Aorta (tissue), 4 donors: ENCODE measurements around the gene EXD3. TPM values are rescaled to one million over a fixed set of nuclear protein-coding genes. Genes with fewer than 3 reads are reported as not detected.

ENCODE experiments used
- microRNA-seq, 2 donors: library from miRNA; unstranded; fragments of <30 nt; microRNA quantifications; one replicate each; pipeline ENCODE4 v1.2.0, GENCODE V29; 2020
- polyA plus RNA-seq, 2 donors: library from polyadenylated mRNA; stranded (reverse); fragments of 200-250 nt; gene quantifications; one replicate each; pipeline ENCODE4 v1.2.3, GENCODE V29; 2013
- total RNA-seq, 2 donors: library from RNA; stranded (reverse); fragmentation: NEBNext Ultra II Directional; extraction: Animal tissue kit (Norgen Biotek cat#: 25700); gene quantifications; one replicate each; pipeline ENCODE4 v1.2.1, GENCODE V29; 2021
- donor health status: healthy with polysubstance abuse.
- donor health status: Bipolar disorder and iron deficiency.
- donor health status: DM: no; HTN: no; CAD: no.
- donor health status: DM: yes; HTN: yes; CAD: no.

EXD3 gene
- total and polyA plus RNA-seq, 4 donors = 15.9 to 96.8 (median 30.0) TPM

Small RNAs within 50 kb of the gene (microRNA-seq; reads per million reads assigned to microRNA genes)
- 0 to 4.8 reads per million in 2 donors for gene MIR7114

Other genes starting within 250 kb of the EXD3 start
- gene ANAPC2, start 234.6 kb downstream of the EXD3 start, total RNA-seq = 10 to 100 TPM; 38.7 to 54.0 TPM
- gene ANAPC2, start 234.6 kb downstream of the EXD3 start, polyA plus RNA-seq = 10 to 100 TPM; 13.3 to 84.5 TPM
- 10 to 100 TPM; 30.5 to 37.4 TPM for gene SSNA1, start 234.5 kb downstream of the EXD3 start, total RNA-seq
- gene SSNA1, start 234.5 kb downstream of the EXD3 start, polyA plus RNA-seq = 10 to 100 TPM; 77.0 to 87.1 TPM
- gene TPRN, start 222.4 kb downstream of the EXD3 start, total RNA-seq = 1 to 10 TPM; 4.3 to 5.9 TPM
- 10 to 100 TPM in 1 of 2 donors, 1 to 10 TPM in 1; 5.5 to 10.8 TPM for gene TPRN, start 222.4 kb downstream of the EXD3 start, polyA plus RNA-seq
- gene TMEM203, start 217.5 kb downstream of the EXD3 start, total RNA-seq = 10 to 100 TPM; 21.5 to 25.7 TPM
- gene TMEM203, start 217.5 kb downstream of the EXD3 start, polyA plus RNA-seq = 10 to 100 TPM; 25.9 to 27.5 TPM
- 10 to 100 TPM; 10.0 to 14.2 TPM for gene NDOR1, start 217.5 kb downstream of the EXD3 start, total RNA-seq
- 10 to 100 TPM in 1 of 2 donors, 1 to 10 TPM in 1; 3.0 to 20.4 TPM for gene NDOR1, start 217.5 kb downstream of the EXD3 start, polyA plus RNA-seq
- 1 to 10 TPM; 2.2 to 3.4 TPM for gene RNF208, start 200.9 kb downstream of the EXD3 start, total RNA-seq
- 10 to 100 TPM in 1 of 2 donors, 1 to 10 TPM in 1; 2.9 to 11.8 TPM for gene RNF208, start 200.9 kb downstream of the EXD3 start, polyA plus RNA-seq
- gene CYSRT1, start 198.0 kb downstream of the EXD3 start, total RNA-seq = not detected
- gene CYSRT1, start 198.0 kb downstream of the EXD3 start, polyA plus RNA-seq = 1 to 10 TPM in 1 of 2 donors, not detected in 1; 1.1 TPM
- not detected for gene RNF224, start 195.7 kb downstream of the EXD3 start, total RNA-seq
- gene RNF224, start 195.7 kb downstream of the EXD3 start, polyA plus RNA-seq = under 1 TPM; 0.08 to 0.25 TPM
- gene SLC34A3, start 192.3 kb downstream of the EXD3 start, total RNA-seq = not detected
- not detected for gene SLC34A3, start 192.3 kb downstream of the EXD3 start, polyA plus RNA-seq
- 100 to 1,000 TPM in 1 of 2 donors, 10 to 100 TPM in 1; 86.9 to 152 TPM for gene TUBB4B, start 181.9 kb downstream of the EXD3 start, total RNA-seq
- 100 to 1,000 TPM in 1 of 2 donors, 10 to 100 TPM in 1; 94.2 to 128 TPM for gene TUBB4B, start 181.9 kb downstream of the EXD3 start, polyA plus RNA-seq
- gene STPG3, start 171.9 kb downstream of the EXD3 start, total RNA-seq = not detected
- gene STPG3, start 171.9 kb downstream of the EXD3 start, polyA plus RNA-seq = not detected
- 10 to 100 TPM; 35.5 to 40.9 TPM for gene NELFB, start 167.8 kb downstream of the EXD3 start, total RNA-seq
- 10 to 100 TPM; 21.7 to 47.9 TPM for gene NELFB, start 167.8 kb downstream of the EXD3 start, polyA plus RNA-seq
- gene TOR4A, start 145.4 kb downstream of the EXD3 start, total RNA-seq = 10 to 100 TPM; 10.4 to 14.0 TPM
- gene TOR4A, start 145.4 kb downstream of the EXD3 start, polyA plus RNA-seq = 1 to 10 TPM; 2.6 to 6.0 TPM
- gene NRARP, start 120.9 kb downstream of the EXD3 start, total RNA-seq = 10 to 100 TPM; 13.3 to 26.6 TPM
- gene NRARP, start 120.9 kb downstream of the EXD3 start, polyA plus RNA-seq = under 1 TPM; 0.50 to 0.97 TPM
- 1 to 10 TPM; 4.1 to 8.5 TPM for gene NOXA1, start 231 bp upstream of the EXD3 start, total RNA-seq
- gene NOXA1, start 231 bp upstream of the EXD3 start, polyA plus RNA-seq = 10 to 100 TPM in 1 of 2 donors, 1 to 10 TPM in 1; 2.9 to 12.6 TPM
- not detected for gene ENTPD8, start 18.2 kb upstream of the EXD3 start, total RNA-seq
- gene ENTPD8, start 18.2 kb upstream of the EXD3 start, polyA plus RNA-seq = 1 to 10 TPM in 1 of 2 donors, not detected in 1; 3.1 TPM
- gene NSMF, start 36.2 kb upstream of the EXD3 start, total RNA-seq = 10 to 100 TPM; 76.8 to 78.2 TPM
- gene NSMF, start 36.2 kb upstream of the EXD3 start, polyA plus RNA-seq = 100 to 1,000 TPM in 1 of 2 donors, 10 to 100 TPM in 1; 75.5 to 154 TPM
- 10 to 100 TPM in 1 of 2 donors, 1 to 10 TPM in 1; 7.6 to 10.3 TPM for gene PNPLA7, start 127.2 kb upstream of the EXD3 start, total RNA-seq
- 10 to 100 TPM in 1 of 2 donors, 1 to 10 TPM in 1; 2.1 to 36.6 TPM for gene PNPLA7, start 127.2 kb upstream of the EXD3 start, polyA plus RNA-seq
- 10 to 100 TPM; 25.8 to 43.7 TPM for gene MRPL41, start 128.7 kb upstream of the EXD3 start, total RNA-seq
- gene MRPL41, start 128.7 kb upstream of the EXD3 start, polyA plus RNA-seq = 10 to 100 TPM; 39.7 to 86.6 TPM
- 10 to 100 TPM; 24.8 to 35.7 TPM for gene DPH7, start 155.8 kb upstream of the EXD3 start, total RNA-seq
- 10 to 100 TPM in 1 of 2 donors, 1 to 10 TPM in 1; 9.9 to 94.0 TPM for gene DPH7, start 155.8 kb upstream of the EXD3 start, polyA plus RNA-seq
- 10 to 100 TPM; 10.3 to 12.8 TPM for gene ZMYND19, start 167.3 kb upstream of the EXD3 start, total RNA-seq
- gene ZMYND19, start 167.3 kb upstream of the EXD3 start, polyA plus RNA-seq = 10 to 100 TPM in 1 of 2 donors, 1 to 10 TPM in 1; 8.0 to 15.0 TPM
- 10 to 100 TPM; 20.6 to 35.6 TPM for gene ARRDC1, start 182.5 kb upstream of the EXD3 start, total RNA-seq
- gene ARRDC1, start 182.5 kb upstream of the EXD3 start, polyA plus RNA-seq = 10 to 100 TPM; 26.8 to 58.9 TPM
- 10 to 100 TPM; 68.9 to 85.8 TPM for gene EHMT1, start 195.8 kb upstream of the EXD3 start, total RNA-seq
- 10 to 100 TPM; 14.7 to 33.2 TPM for gene EHMT1, start 195.8 kb upstream of the EXD3 start, polyA plus RNA-seq